ENCODE measurements around the gene GADD45A.

DNA sequence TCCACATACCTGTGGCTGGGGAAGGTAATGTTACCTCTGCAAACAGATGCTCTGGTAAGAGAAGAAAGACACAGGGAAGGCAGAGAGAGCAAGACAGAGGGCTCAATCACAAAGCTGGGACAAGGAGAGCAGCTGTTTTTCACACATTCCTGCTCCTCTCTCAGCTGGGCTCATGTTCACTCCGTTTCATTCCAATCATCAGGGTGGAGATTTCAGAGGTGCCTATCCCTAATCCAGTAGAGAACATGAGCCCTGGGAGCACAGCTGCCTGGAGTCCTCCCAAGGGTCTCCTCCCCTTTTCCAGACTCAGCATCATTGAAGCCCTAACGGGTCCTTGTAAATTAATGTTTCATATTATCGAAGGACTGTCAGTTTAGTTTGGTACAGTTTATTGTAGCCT lies 19.4 kb downstream of the GADD45A start:
- TF ChIP-seq, protein P1, sequence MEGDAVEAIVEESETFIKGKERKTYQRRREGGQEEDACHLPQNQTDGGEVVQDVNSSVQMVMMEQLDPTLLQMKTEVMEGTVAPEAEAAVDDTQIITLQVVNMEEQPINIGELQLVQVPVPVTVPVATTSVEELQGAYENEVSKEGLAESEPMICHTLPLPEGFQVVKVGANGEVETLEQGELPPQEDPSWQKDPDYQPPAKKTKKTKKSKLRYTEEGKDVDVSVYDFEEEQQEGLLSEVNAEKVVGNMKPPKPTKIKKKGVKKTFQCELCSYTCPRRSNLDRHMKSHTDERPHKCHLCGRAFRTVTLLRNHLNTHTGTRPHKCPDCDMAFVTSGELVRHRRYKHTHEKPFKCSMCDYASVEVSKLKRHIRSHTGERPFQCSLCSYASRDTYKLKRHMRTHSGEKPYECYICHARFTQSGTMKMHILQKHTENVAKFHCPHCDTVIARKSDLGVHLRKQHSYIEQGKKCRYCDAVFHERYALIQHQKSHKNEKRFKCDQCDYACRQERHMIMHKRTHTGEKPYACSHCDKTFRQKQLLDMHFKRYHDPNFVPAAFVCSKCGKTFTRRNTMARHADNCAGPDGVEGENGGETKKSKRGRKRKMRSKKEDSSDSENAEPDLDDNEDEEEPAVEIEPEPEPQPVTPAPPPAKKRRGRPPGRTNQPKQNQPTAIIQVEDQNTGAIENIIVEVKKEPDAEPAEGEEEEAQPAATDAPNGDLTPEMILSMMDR (IDR thresholded peaks at IDR 0.05), result no peak
- TF ChIP-seq POLR2AphosphoS5 (IDR thresholded peaks at IDR 0.05) (no peak), POLR2A (IDR thresholded peaks at IDR 0.05) (no peak), EP300 (IDR thresholded peaks at IDR 0.05) (no peak)

Data from sigmoid colon (tissue), 4 donors.